ENCODE data around the gene ZNF256. TPM values are rescaled to one million over a fixed set of nuclear protein-coding genes. Genes with fewer than 3 reads are reported as not detected.

The ZNF256 gene
- total RNA-seq, 1 donor from 2014 or later = 1.5 TPM

GRCh38 chr19:57903618-57904184, 43.8 kb downstream of the ZNF256 start:
- H3K4me3 ChIP-seq (ENCODE audit: low read depth, low read length) = no peak overlapping the region
- TF ChIP-seq CTCF (conservative IDR thresholded peaks at IDR 0.05; ENCODE audit: low read depth, low read length) = no peak
- no peak for DNase-seq (ENCODE audit: low read depth)

GRCh38 chr19:57900311-57900710, 47.2 kb downstream of the ZNF256 start:
- DNase-seq (ENCODE audit: low read depth) = no peak
- no peak for TF ChIP-seq CTCF (conservative IDR thresholded peaks at IDR 0.05; ENCODE audit: low read depth, low read length)
- H3K4me3 ChIP-seq (ENCODE audit: low read depth, low read length) = no peak overlapping the region

Other genes with a start within 250 kb of the ZNF256 start
- 1.4 and 2.1 TPM in 2 replicates for gene ZNF154, start 238.5 kb downstream of the ZNF256 start, total RNA-seq
- gene ZNF671, start 220.1 kb downstream of the ZNF256 start, total RNA-seq = 1.3 and 3.0 TPM in 2 replicates
- 8.6 and 9.0 TPM in 2 replicates for gene ZNF776, start 200.9 kb downstream of the ZNF256 start, total RNA-seq
- gene ZNF586, start 178.0 kb downstream of the ZNF256 start, total RNA-seq = 6.7 and 6.9 TPM in 2 replicates
- 7.0 and 8.9 TPM in 2 replicates for gene ZNF552, start 132.8 kb downstream of the ZNF256 start, total RNA-seq
- gene ZNF587B, start 117.4 kb downstream of the ZNF256 start, total RNA-seq = 11.3 and 14.7 TPM in 2 replicates
- gene ZNF587, start 97.8 kb downstream of the ZNF256 start, total RNA-seq = 14.4 and 16.6 TPM in 2 replicates
- gene ZNF814, start 58.7 kb downstream of the ZNF256 start, total RNA-seq = 9.3 and 16.9 TPM in 2 replicates
- gene ZNF417, start 31.1 kb downstream of the ZNF256 start, total RNA-seq = 4.4 and 6.3 TPM in 2 replicates
- gene ZNF418, start 12.3 kb downstream of the ZNF256 start, total RNA-seq = 1.3 and 1.5 TPM in 2 replicates
- not detected in 2 replicates for gene C19orf18, start 26.8 kb upstream of the ZNF256 start, total RNA-seq
- gene ZNF606, start 55.1 kb upstream of the ZNF256 start, total RNA-seq = 6.2 and 23.6 TPM in 2 replicates
- gene ZSCAN1, start 86.3 kb upstream of the ZNF256 start, total RNA-seq = 0.22 and 0.69 TPM in 2 replicates
- 1.7 and 3.5 TPM in 2 replicates for gene ZNF135, start 111.6 kb upstream of the ZNF256 start, total RNA-seq
- gene ZSCAN18, start 150.5 kb upstream of the ZNF256 start, total RNA-seq = 23.9 and 40.1 TPM in 2 replicates
- 4.1 and 7.1 TPM in 2 replicates for gene ZNF329, start 203.1 kb upstream of the ZNF256 start, total RNA-seq
- 23.6 and 24.7 TPM in 2 replicates for gene ZNF274, start 235.4 kb upstream of the ZNF256 start, total RNA-seq